HG03108 (cell line): ENCODE data around the gene ABO.
"Not testable (repeated sequence)": the region's sequence is repeated elsewhere in the genome, so short reads cannot be mapped to it uniquely, and the experiment has no call there.

Experiments used
- ATAC-seq: cut with Tn5 transposase; IDR thresholded peaks from one replicate; pipeline ENCODE4 v1.9.1; 2021; ENCODE audit warnings: moderate library complexity; ENCODE audit not compliant: unreplicated experiment

ABO gene

GRCh38 chr9:133207021-133207531 is 67.9 kb downstream of the ABO start:
- ATAC-seq: no peak

GRCh38 chr9:133205996-133206931 is 68.7 kb downstream of the ABO start:
- no peak for ATAC-seq

GRCh38 chr9:133205481-133205887 is 69.5 kb downstream of the ABO start:
- not testable (repeated sequence) for ATAC-seq
